SU-DHL-6 (cell line): ENCODE results near the gene ATF7.

Experiments used
- H2AFZ ChIP-seq: fragments of 200-600 bp; sonication (generic); 2 replicates; pipeline ENCODE4 v1.6.1; 2014; ENCODE audit warnings: low read depth, mild to moderate bottlenecking, moderate library complexity, mixed read lengths, antibody characterized with exemption, low read length; ENCODE audit not compliant: severe bottlenecking
- H3F3A ChIP-seq: fragments of 200-600 bp; shearing (Covaris generic); 2 replicates; pipeline ENCODE4 v1.6.0; 2016; ENCODE audit warnings: antibody characterized with exemption, mild to moderate bottlenecking; ENCODE audit not compliant: insufficient read depth
- H3K27ac ChIP-seq: fragments of 200-600 bp; sonication (generic); 2 replicates; pipeline ENCODE4 v1.5.1; 2016; ENCODE audit warnings: low read depth, mild to moderate bottlenecking, low read length, moderate library complexity, mixed read lengths
- H3K27me3 ChIP-seq: fragments of 200-600 bp; sonication (generic), shearing (Covaris generic); 2 replicates; pipeline ENCODE4 v1.6.0; 2014; ENCODE audit warnings: mild to moderate bottlenecking, low read length
- H3K36me3 ChIP-seq: fragments of 200-600 bp; sonication (generic); 2 replicates; pipeline ENCODE4 v1.6.1; 2014; ENCODE audit warnings: mild to moderate bottlenecking, low read length, mixed read lengths
- H3K4me2 ChIP-seq: fragments of 300-600, 200-600 bp; shearing (Covaris generic), sonication (generic); 2 replicates; pipeline ENCODE4 v1.6.0; 2014; ENCODE audit warnings: low read length, low read depth, mild to moderate bottlenecking; ENCODE audit not compliant: poor library complexity, severe bottlenecking
- H3K4me3 ChIP-seq: fragments of 200-600 bp; sonication (generic); 2 replicates; pipeline ENCODE4 v1.5.1; 2014; ENCODE audit warnings: antibody characterized with exemption, low read length, mild to moderate bottlenecking, mixed read lengths; ENCODE audit not compliant: insufficient read depth, poor library complexity, severe bottlenecking
- H3K79me2 ChIP-seq: fragments of 200-600 bp; sonication (generic); 2 replicates; pipeline ENCODE4 v1.6.1; 2014; ENCODE audit warnings: mild to moderate bottlenecking, low read length, moderate library complexity; ENCODE audit not compliant: insufficient read depth
- H3K9ac ChIP-seq: fragments of 200-600 bp; sonication (generic); 2 replicates; pipeline ENCODE4 v1.7.0; 2014; ENCODE audit warnings: mild to moderate bottlenecking, low read length
- H3K9me2 ChIP-seq: fragments of 200-600 bp; sonication (generic); replicated peaks from 2 replicates; pipeline ENCODE4 v1.6.1; 2014; ENCODE audit warnings: low read length; ENCODE audit not compliant: insufficient read depth
- H3K9me3 ChIP-seq: fragments of 200-600 bp; sonication (generic); 2 replicates; pipeline ENCODE4 v1.6.1; 2014; ENCODE audit warnings: low read length, mixed read lengths; ENCODE audit not compliant: insufficient read depth
- H4K20me1 ChIP-seq: fragments of 200-600 bp; sonication (generic); 2 replicates; pipeline ENCODE4 v1.6.1; 2014; ENCODE audit warnings: low read depth, mild to moderate bottlenecking, antibody characterized with exemption, low read length, moderate library complexity, mixed read lengths
- CTCF ChIP-seq: fragments of 200-600 bp; sonication (generic); IDR thresholded peaks from one replicate; pipeline ENCODE4 v1.5.1; 2017; ENCODE audit warnings: antibody characterized with exemption, mild to moderate bottlenecking, low read length, moderate library complexity; ENCODE audit not compliant: insufficient read depth, poor library complexity, severe bottlenecking
- EZH2phosphoT487 ChIP-seq: fragments of 200-600 bp; sonication (generic), shearing (Covaris generic); conservative IDR thresholded peaks from 2 replicates; pipeline ENCODE4 v1.6.1; 2018; ENCODE audit warnings: mild to moderate bottlenecking, antibody characterized with exemption, low read length, moderate library complexity, mixed read lengths

ATF7 gene

GRCh38 chr12:53539526-53539925 lies 86.7 kb downstream of the ATF7 start:
- no peaks in the 10 kb centered on the region for H3K9me3 ChIP-seq
- H3K9ac ChIP-seq: no peak overlapping the region
- no peak overlapping the region for H3K27ac ChIP-seq
- TF ChIP-seq CTCF (no peak), EZH2phosphoT487 (no peak)
- H2AFZ ChIP-seq: no peak overlapping the region
- no peak overlapping the region for H3K4me3 ChIP-seq
- H3K4me2 ChIP-seq: no peak overlapping the region
- H3K27me3 ChIP-seq: no peaks in the 10 kb centered on the region
- H4K20me1 ChIP-seq: no peaks in the 10 kb centered on the region
- H3F3A ChIP-seq: 0 out of 2 replicates have a peak, but pooled peaks cover 4% of the 10 kb centered on the region
- H3K9me2 ChIP-seq: no peaks in the 10 kb centered on the region
- peaks cover 11% of the 10 kb centered on the region; the same call in 1 of the 2 replicates for H3K36me3 ChIP-seq
- no peaks in the 10 kb centered on the region for H3K79me2 ChIP-seq

- no peaks in the 10 kb centered on the region for H3K9me2 ChIP-seq
- no peaks in the 10 kb centered on the region for H3K9me3 ChIP-seq
- H3K9ac ChIP-seq: no peak overlapping the region
- no peak overlapping the region for H3K27ac ChIP-seq
- H3K79me2 ChIP-seq: no peaks in the 10 kb centered on the region
- no peaks in the 10 kb centered on the region for H3F3A ChIP-seq
- H3K27me3 ChIP-seq: no peaks in the 10 kb centered on the region
- no peak for TF ChIP-seq EZH2phosphoT487
- no peak for TF ChIP-seq CTCF
- no peak overlapping the region for H3K4me2 ChIP-seq
- H3K4me3 ChIP-seq: no peak overlapping the region
- no peaks in the 10 kb centered on the region for H4K20me1 ChIP-seq
- H2AFZ ChIP-seq: no peak overlapping the region
- peaks cover 11% of the 10 kb centered on the region; the same call in 1 of the 2 replicates for H3K36me3 ChIP-seq
These were observed 87.9 kb downstream of the ATF7 start for GRCh38 chr12:53538209-53538689.

- H2AFZ ChIP-seq: no peak overlapping the region
- H3F3A ChIP-seq: no peaks in the 10 kb centered on the region
- H3K36me3 ChIP-seq: peaks cover 6% of the 10 kb centered on the region; the same call in 1 of the 2 replicates
- H3K27me3 ChIP-seq: no peaks in the 10 kb centered on the region
- H3K4me3 ChIP-seq: no peak overlapping the region
- H3K27ac ChIP-seq: no peak overlapping the region
- H3K9me2 ChIP-seq: no peaks in the 10 kb centered on the region
- no peak for TF ChIP-seq CTCF
- no peaks in the 10 kb centered on the region for H3K9me3 ChIP-seq
- H4K20me1 ChIP-seq: no peaks in the 10 kb centered on the region
- H3K79me2 ChIP-seq: no peaks in the 10 kb centered on the region
- H3K4me2 ChIP-seq: no peak overlapping the region
- H3K9ac ChIP-seq: no peak overlapping the region
These were observed 89.2 kb downstream of the ATF7 start for GRCh38 chr12:53536962-53537361.
